GM12801 (cell line): ENCODE measurements around the gene NUAK2.

Source experiments
- CTCF ChIP-seq: IDR thresholded peaks from one replicate; pipeline ENCODE4 v1.5.1; 2011; ENCODE audit warnings: control low read depth; ENCODE audit not compliant: insufficient read length; ENCODE audit errors: extremely low read depth

Gene NUAK2

DNA sequence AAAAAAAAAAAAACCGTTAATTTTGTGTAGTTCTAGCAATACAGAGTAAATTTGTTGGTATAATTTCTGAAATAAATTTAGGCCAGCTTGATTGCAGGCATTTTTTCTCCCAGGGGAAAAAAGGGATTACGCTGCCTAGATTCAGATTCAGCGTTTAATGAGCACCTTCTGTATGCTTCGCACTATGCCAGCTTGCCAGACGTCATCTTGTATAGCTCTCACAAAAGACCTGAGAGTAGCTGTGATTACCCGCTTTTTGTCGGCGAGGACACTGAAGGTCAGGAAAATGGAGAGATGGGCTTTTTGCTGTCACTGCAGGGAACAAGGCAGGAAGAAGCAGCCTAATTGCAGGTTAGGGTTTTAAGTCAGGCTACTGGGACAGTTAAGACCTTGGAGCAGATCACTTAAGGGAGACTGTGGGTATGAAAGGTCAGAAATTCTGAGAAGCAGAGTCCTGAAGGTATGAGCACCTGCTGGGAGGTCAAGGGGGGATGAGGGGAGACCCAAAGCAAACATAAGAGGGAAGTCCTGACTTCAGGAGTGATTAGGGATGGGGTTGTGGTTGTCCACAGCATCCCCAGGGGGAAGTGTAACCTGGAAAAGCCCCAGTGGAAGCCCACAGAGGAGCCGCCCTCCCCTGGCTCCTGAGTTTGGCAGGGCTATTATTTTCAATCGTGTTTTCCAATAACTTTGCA, 54.8 kb downstream of the NUAK2 start:
- no peak for TF ChIP-seq CTCF

- TF ChIP-seq CTCF, result no peak
These were observed 57.9 kb downstream of the NUAK2 start for GRCh38 chr1:205263580-205264190.

DNA sequence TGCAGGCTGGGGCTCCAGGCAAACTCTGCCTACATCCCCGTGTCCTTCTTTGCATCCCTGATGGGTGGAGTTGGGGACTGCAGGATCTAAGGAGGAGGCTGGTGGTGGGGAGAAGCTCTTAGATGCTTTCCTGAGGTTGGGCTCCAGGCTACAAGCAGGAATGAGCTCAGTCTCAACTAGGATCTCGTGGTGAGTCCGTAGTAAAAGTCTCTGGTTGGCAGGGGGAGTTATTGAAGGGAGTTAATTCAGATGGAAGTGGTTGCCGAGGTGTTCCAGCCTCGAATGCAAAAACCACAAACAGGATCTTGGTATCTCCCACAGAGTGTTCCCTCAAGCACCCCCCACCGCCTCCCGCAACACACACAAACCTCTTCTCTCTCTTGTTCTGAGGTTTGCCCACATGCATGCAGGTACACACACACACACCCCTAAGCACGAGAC, 58.8 kb downstream of the NUAK2 start:
- no peak for TF ChIP-seq CTCF

DNA sequence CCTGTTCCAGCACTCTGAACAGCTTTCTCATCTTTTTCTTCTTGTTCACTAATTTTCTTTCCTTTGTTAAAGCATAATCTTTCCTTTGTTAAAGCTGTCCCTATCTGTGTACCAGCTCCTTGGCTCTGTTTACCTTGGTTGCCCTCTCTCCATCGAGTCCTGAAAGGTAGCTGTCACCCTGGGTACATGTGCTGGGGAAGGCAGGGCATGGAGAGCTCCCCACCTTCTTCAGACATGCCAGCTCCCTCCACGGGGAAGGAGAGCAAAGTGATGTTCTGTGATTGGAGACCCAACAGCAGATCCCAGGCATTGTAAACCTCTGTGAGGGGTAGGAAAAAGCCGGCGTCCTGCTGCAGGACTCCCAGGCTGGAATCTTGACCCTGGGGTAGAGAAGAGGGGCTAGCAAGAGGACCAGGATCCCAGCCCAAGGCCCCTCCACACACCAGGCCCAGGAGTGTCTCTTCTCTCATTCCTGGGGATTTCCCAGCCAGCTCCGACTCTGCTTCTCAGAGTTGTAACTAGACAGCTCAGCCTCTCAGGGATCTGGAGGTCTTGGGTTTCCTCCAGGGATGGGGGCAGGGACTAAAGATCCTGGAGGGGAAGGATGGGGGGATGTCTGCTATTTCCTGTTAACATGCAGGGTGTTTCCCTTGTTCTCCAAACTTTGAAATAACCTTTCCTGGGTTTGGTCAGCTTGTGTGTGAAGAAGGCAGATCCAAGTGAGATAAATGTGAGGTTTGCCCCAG, 59.4 kb downstream of the NUAK2 start:
- no peak for TF ChIP-seq CTCF

DNA sequence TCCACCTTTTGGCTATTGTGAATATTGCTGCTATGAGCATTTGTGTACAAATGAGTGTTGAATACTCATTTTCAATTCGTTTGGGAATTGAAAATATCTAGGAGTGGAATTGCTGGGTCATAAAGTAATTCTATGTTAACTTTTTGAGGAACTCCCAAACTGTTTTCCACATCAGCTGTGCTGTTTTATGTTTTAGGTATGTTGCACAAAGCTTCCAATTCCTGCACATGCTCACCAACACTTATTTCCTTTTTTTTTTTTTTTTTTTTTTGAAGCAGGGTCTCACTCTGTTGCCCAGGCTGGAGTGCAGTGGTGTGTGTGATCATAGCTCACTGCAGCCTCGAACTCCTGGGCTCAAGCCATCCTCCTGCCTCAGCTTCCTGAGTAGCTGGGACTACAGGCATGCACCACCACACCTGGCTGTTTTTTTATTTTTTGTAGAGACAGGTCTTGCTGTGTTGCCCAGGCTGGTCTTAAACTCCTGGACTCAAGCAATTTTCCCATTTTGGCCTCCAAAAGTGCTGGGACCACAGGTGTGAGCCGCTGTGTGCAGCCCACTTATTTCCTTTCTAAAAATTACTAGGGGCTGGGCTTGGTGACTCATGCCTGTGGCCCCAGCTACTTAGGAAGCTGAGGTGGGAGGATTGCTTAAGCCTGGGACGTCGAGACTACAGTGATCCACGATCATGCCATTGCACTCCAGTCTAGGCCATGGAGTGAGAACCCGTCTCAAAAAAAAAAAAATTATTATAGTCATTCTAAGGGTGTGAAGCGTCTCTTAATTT, 60.4 kb downstream of the NUAK2 start:
- TF ChIP-seq CTCF, result no peak

GRCh38 chr1:205259998-205260397, 61.5 kb downstream of the NUAK2 start:
- no peak for TF ChIP-seq CTCF

- no peak for TF ChIP-seq CTCF
These were observed 62.2 kb downstream of the NUAK2 start for GRCh38 chr1:205259324-205259832.
